Measurements from ENCODE around the gene OXLD1. TPM values are rescaled to one million over a fixed set of nuclear protein-coding genes. Genes with fewer than 3 reads are reported as not detected.

Gene OXLD1
- total RNA-seq, 1 donor from 2014 or later = 31.2 TPM

- Mint-ChIP-seq H3K36me3 (ENCODE audit: unreplicated experiment) (peaks cover 13% of the 10 kb centered on the region), H3K4me3 (ENCODE audit: unreplicated experiment) (no peak overlapping the region), H3K4me1 (ENCODE audit: unreplicated experiment) (peaks cover 24% of the 10 kb centered on the region), H3K27me3 (ENCODE audit: unreplicated experiment) (no peaks in the 10 kb centered on the region), H3K27ac (ENCODE audit: unreplicated experiment) (no peak overlapping the region), H3K9me3 (ENCODE audit: unreplicated experiment) (no peaks in the 10 kb centered on the region)
- no peak for TF ChIP-seq CTCF (IDR thresholded peaks at IDR 0.05)
- no peak for DNase-seq (ENCODE audit: extremely low spot score, unreplicated experiment)
Observed at GRCh38 chr17:81708739-81709185, 42.4 kb upstream of the OXLD1 start.

GRCh38 chr17:81707725-81708646 lies 41.6 kb upstream of the OXLD1 start:
- Mint-ChIP-seq H3K27me3 (ENCODE audit: unreplicated experiment) (no peaks in the 10 kb centered on the region), H3K4me3 (ENCODE audit: unreplicated experiment) (no peak overlapping the region), H3K36me3 (ENCODE audit: unreplicated experiment) (peaks cover 13% of the 10 kb centered on the region), H3K27ac (ENCODE audit: unreplicated experiment) (no peak overlapping the region), H3K9me3 (ENCODE audit: unreplicated experiment) (no peaks in the 10 kb centered on the region), H3K4me1 (ENCODE audit: unreplicated experiment) (peaks cover 19% of the 10 kb centered on the region)
- TF ChIP-seq CTCF (IDR thresholded peaks at IDR 0.05) = no peak
- no peak for DNase-seq (ENCODE audit: extremely low spot score, unreplicated experiment)

GRCh38 chr17:81706757-81707624 lies 40.6 kb upstream of the OXLD1 start:
- no peak for DNase-seq (ENCODE audit: extremely low spot score, unreplicated experiment)
- H3K27me3 Mint-ChIP-seq (ENCODE audit: unreplicated experiment) = no peaks in the 10 kb centered on the region
- H3K4me3 Mint-ChIP-seq (ENCODE audit: unreplicated experiment) = no peak overlapping the region
- H3K27ac Mint-ChIP-seq (ENCODE audit: unreplicated experiment) = no peak overlapping the region
- peaks cover 13% of the 10 kb centered on the region for H3K36me3 Mint-ChIP-seq (ENCODE audit: unreplicated experiment)
- no peak for TF ChIP-seq CTCF (IDR thresholded peaks at IDR 0.05)
- H3K4me1 Mint-ChIP-seq (ENCODE audit: unreplicated experiment) = peaks cover 24% of the 10 kb centered on the region
- H3K9me3 Mint-ChIP-seq (ENCODE audit: unreplicated experiment) = no peaks in the 10 kb centered on the region

GRCh38 chr17:81706232-81706611 lies 39.8 kb upstream of the OXLD1 start:
- no peak for TF ChIP-seq CTCF (IDR thresholded peaks at IDR 0.05)
- H3K9me3 Mint-ChIP-seq (ENCODE audit: unreplicated experiment) = no peaks in the 10 kb centered on the region
- no peak overlapping the region for H3K4me3 Mint-ChIP-seq (ENCODE audit: unreplicated experiment)
- H3K27ac Mint-ChIP-seq (ENCODE audit: unreplicated experiment) = no peak overlapping the region
- no peak for DNase-seq (ENCODE audit: extremely low spot score, unreplicated experiment)
- H3K4me1 Mint-ChIP-seq (ENCODE audit: unreplicated experiment) = peaks cover 27% of the 10 kb centered on the region
- H3K27me3 Mint-ChIP-seq (ENCODE audit: unreplicated experiment) = no peaks in the 10 kb centered on the region
- H3K36me3 Mint-ChIP-seq (ENCODE audit: unreplicated experiment) = peaks cover 13% of the 10 kb centered on the region

All from osteocyte (in vitro differentiated cells).